ENCODE data around the gene ELF2. TPM values are rescaled to one million over a fixed set of nuclear protein-coding genes. Genes with fewer than 3 reads are reported as not detected.
"Not testable (repeated sequence)": the region's sequence is repeated elsewhere in the genome, so short reads cannot be mapped to it uniquely, and the experiment has no call there.

ELF2 gene
- total RNA-seq, 2 donors from 2014 or later, result 39.7 to 46.2 TPM

DNA sequence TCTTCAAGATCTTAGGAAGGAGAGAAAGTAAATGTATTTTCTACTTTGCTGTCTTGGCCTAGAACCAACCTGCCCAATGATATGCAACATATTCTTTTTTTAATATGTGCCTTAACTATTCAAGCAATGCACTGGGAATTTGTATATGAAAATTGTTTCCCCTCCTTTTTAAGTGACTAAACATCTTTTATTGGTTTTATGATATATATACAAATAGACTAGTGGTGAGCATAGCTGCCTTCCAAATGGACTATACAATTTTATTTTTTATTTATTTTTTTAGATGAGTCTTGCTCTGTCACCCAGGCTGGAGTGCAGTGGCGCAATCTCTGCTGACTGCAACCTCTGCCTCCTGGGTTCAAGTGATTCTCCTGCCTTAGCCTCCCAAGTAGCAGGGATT is 151.2 kb downstream of the ELF2 start:
- Mint-ChIP-seq H3K27ac (no peak overlapping the region), H3K4me3 (no peak overlapping the region), H3K36me3 (no peaks in the 10 kb centered on the region), H3K27me3 (no peaks in the 10 kb centered on the region), H3K9me3 (no peaks in the 10 kb centered on the region), H3K4me1 (ENCODE audit: low read depth in 2 of 2) (peaks cover 3 to 6% of the 10 kb centered on the region in 2 donors)
- ATAC-seq (no peak), DNase-seq (ENCODE audit: low spot score) (no peak)

DNA sequence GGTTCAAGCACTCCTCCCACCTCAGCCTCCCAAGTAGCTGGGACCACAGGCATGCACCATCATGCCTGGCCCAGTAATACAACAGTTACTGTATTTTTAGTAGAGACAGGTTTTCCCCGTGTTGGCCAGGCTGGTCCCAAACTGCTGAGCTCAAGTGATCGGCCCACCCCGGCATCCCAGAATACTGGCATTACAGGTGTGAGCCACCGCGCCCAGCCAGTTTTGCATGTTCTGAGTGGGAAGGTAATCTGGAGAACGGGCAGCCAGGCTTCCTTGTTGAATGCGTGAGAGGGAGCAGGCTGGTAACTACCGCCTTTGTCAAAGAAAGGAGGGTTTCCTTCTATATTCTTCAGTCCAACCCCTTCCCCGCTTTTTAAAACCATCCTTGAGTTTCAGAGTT is 152.3 kb downstream of the ELF2 start:
- Mint-ChIP-seq H3K9me3 (no peaks in the 10 kb centered on the region), H3K4me3 (no peak overlapping the region), H3K36me3 (no peaks in the 10 kb centered on the region), H3K27me3 (no peaks in the 10 kb centered on the region), H3K27ac (no peak overlapping the region), H3K4me1 (ENCODE audit: low read depth in 2 of 2) (peaks cover 0 to 5% of the 10 kb centered on the region in 2 donors)
- no peak for ATAC-seq
- DNase-seq (ENCODE audit: low spot score), result no peak

DNA sequence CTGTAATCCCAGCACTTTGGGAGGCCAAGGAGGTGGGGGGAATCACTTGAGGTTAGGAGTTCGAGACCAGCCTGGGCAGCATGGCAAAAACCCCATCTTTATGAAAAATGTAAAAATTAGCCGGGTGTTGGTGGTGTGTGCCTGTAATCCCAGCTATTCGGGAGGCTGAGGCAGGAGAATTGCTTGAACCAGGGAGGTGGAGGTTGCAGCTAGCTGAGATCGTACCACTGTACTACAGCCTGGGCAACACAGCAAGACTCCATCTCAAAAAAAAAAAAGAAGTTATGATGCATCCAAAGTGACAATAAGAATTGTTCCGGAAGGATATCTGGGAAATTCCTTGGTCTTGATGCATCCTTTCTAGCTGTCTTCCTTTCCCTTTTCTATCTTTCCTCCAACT is 154.2 kb downstream of the ELF2 start:
- H3K36me3 Mint-ChIP-seq, result no peaks in the 10 kb centered on the region
- H3K4me3 Mint-ChIP-seq, result no peak overlapping the region
- peaks cover 5 to 10% of the 10 kb centered on the region in 2 donors for H3K4me1 Mint-ChIP-seq (ENCODE audit: low read depth in 2 of 2)
- DNase-seq (ENCODE audit: low spot score) (no peak), ATAC-seq (no peak)
- no peaks in the 10 kb centered on the region for H3K27me3 Mint-ChIP-seq
- no peak overlapping the region for H3K27ac Mint-ChIP-seq
- H3K9me3 Mint-ChIP-seq, result no peaks in the 10 kb centered on the region

DNA sequence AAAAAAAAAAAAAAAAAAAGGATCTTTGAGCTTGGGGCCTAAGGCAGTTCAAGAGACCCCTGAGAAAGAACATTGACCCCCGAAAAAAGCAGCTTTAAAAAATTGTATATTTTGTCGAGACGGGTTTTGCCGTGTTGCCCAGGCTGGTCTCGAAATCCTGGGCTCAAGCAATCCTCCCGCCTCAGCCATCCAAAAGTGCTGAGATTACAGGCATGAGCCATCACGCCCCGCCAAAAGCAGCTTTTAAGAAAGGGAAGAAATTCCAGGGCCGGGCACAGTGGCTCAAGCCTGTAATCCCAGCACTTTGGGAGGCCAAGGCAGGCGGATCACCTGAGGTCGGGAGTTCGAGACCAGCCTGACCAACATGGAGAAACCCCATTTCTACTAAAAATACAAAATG is 155.9 kb downstream of the ELF2 start:
- H3K4me1 Mint-ChIP-seq (ENCODE audit: low read depth in 2 of 2), result peaks cover 5 to 12% of the 10 kb centered on the region in 2 donors
- not testable (repeated sequence) for H3K36me3 Mint-ChIP-seq; H3K27me3 Mint-ChIP-seq; ATAC-seq; H3K27ac Mint-ChIP-seq; DNase-seq (ENCODE audit: low spot score); H3K4me3 Mint-ChIP-seq; H3K9me3 Mint-ChIP-seq

DNA sequence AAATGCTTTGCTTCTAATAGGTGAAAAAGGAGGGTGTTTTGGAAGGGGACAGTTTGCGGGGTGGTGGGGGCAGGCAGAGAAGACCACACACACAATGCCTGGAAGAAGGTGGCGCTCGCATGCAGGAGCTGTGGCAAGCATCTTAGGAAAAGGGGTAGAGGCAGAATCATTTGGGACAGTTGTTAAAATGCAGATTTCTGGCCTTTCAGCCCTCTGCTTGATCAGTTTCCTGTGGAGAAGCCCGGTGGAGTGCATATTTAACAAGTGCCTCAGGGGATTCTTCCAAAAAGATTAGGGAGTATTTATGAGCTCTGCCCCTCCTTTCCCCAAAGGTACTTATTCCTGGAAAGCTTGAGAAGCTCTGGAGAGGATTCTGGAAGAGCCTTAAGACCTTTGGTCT is 156.6 kb downstream of the ELF2 start:
- H3K9me3 Mint-ChIP-seq, result no peaks in the 10 kb centered on the region
- no peak overlapping the region for H3K27ac Mint-ChIP-seq
- no peaks in the 10 kb centered on the region for H3K36me3 Mint-ChIP-seq
- H3K4me3 Mint-ChIP-seq, result no peak overlapping the region
- H3K27me3 Mint-ChIP-seq, result no peaks in the 10 kb centered on the region
- H3K4me1 Mint-ChIP-seq (ENCODE audit: low read depth in 2 of 2), result peaks cover 5 to 12% of the 10 kb centered on the region in 2 donors
- DNase-seq (ENCODE audit: low spot score) (no peak), ATAC-seq (no peak)

DNA sequence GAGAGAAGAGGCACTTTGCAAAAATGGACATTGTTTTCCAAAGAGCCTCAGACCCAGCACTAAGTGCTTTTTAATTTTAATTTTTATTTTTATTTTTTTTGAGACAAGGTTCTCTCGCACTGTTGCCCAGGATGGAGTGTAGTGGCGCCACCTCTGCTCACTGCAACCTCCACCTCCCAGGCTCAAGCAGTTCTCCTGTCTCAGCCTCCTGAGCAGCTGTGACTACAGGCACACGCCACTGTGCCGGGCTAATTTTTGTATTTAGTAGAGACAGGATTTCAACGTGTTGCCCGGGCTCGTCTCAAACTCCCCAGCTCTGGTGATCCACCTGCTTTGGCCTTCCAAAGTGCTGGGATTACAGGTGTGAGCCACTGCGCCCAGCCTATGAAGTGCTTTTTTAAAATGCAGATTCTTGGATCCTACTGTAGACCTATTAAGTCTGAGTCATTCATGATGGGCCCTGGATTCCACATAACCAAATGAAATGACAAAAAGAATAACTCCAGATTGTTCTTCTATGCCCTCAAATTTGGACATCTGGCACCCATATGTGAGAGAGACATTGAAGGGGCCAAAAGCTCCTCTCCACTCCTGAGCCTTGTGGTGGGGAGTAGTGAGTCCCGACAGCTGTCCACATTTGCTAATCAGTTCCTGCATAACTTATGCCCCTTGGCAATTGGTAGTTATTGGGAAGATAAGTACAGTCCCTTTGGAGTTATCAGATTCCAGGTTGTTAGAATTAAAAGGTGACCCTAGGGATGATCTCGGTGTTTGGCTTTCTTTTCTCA is 157.9 kb downstream of the ELF2 start:
- ATAC-seq (no peak), DNase-seq (ENCODE audit: low spot score) (no peak)
- no peaks in the 10 kb centered on the region for H3K9me3 Mint-ChIP-seq
- no peak overlapping the region for H3K4me3 Mint-ChIP-seq
- H3K36me3 Mint-ChIP-seq, result no peaks in the 10 kb centered on the region
- H3K4me1 Mint-ChIP-seq (ENCODE audit: low read depth in 2 of 2), result peaks cover 18 to 21% of the 10 kb centered on the region in 2 donors
- H3K27ac Mint-ChIP-seq, result no peak overlapping the region
- H3K27me3 Mint-ChIP-seq, result no peaks in the 10 kb centered on the region

DNA sequence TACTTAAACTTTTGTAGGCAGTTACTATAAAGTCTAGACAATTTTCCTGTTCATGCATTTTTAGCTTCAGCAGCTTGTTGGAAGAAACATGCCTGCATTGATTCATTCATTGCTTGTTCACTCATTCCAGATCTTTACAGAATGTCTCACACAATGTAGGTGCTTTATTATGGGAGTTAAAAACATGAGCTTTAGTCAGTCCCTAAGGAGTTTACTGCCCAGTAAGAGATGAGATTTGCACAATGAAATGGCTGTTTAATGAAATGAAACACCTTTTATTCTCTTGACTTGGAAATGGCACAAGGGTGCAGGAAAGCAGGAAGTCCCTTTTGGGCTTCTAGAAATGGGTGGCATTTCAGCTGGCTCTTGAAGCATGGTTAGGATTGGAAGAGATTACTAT is 158.5 kb downstream of the ELF2 start:
- Mint-ChIP-seq H3K4me3 (no peak overlapping the region), H3K27me3 (no peaks in the 10 kb centered on the region), H3K27ac (no peak overlapping the region), H3K9me3 (no peaks in the 10 kb centered on the region), H3K4me1 (ENCODE audit: low read depth in 2 of 2) (peaks cover 21 to 23% of the 10 kb centered on the region in 2 donors), H3K36me3 (no peaks in the 10 kb centered on the region)
- DNase-seq (ENCODE audit: low spot score) (no peak), ATAC-seq (no peak)

DNA sequence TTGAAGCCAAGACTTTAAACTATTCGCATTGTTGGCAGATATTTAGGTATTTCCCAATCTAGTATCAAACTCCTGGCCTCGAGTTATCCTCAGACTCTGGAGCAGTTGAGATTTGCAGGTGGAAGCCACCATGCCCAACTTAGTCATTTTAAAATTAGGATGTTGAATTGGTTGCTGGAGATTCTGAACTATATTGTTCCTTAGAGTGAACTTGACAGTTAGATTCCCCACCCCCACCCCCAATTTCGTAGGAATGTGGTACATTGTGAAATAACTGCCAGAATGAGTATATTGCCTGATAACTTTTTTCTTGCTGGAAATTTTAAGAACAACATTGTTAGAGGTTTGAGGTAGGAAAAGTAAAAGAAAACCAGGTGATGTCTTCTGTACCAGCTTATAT is 159.2 kb downstream of the ELF2 start:
- Mint-ChIP-seq H3K27me3 (no peaks in the 10 kb centered on the region), H3K9me3 (no peaks in the 10 kb centered on the region), H3K4me3 (peak overlapping the region; percentile 43), H3K27ac (no peak overlapping the region), H3K36me3 (no peaks in the 10 kb centered on the region), H3K4me1 (ENCODE audit: low read depth in 2 of 2) (peaks cover 21 to 23% of the 10 kb centered on the region in 2 donors)
- ATAC-seq (no peak), DNase-seq (ENCODE audit: low spot score) (no peak)

DNA sequence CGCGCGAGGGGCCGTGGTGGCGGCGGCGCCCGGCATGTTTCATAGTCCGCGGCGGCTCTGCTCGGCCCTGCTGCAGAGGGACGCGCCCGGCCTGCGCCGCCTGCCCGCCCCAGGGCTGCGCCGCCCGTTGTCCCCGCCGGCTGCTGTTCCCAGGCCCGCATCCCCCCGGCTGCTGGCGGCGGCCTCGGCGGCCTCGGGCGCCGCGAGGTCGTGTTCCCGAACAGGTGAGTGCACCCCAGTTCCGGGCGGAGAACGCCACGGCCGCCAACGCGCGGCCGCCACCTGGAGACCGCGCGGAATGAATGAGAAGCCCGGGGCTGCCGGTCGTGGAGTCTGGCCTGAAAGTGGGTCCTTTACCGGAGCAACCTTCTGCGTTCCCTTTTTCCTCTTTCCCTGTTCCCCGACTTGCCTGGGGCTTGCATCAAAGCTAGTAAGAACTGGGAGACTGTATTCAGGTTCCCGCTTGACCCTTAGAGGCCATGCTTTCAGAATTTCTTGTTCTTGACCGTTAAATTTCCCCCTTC is 161.0 kb downstream of the ELF2 start:
- Mint-ChIP-seq H3K36me3 (no peaks in the 10 kb centered on the region), H3K9me3 (no peaks in the 10 kb centered on the region), H3K27ac (peak overlapping the region; percentile 74 to 81), H3K4me3 (peak overlapping the region; percentile 85), H3K27me3 (no peaks in the 10 kb centered on the region), H3K4me1 (ENCODE audit: low read depth in 2 of 2) (peaks cover 19 to 23% of the 10 kb centered on the region in 2 donors)
- ATAC-seq (peak in 1 of 2 donors; percentile 47), DNase-seq (ENCODE audit: low spot score) (no peak)

DNA sequence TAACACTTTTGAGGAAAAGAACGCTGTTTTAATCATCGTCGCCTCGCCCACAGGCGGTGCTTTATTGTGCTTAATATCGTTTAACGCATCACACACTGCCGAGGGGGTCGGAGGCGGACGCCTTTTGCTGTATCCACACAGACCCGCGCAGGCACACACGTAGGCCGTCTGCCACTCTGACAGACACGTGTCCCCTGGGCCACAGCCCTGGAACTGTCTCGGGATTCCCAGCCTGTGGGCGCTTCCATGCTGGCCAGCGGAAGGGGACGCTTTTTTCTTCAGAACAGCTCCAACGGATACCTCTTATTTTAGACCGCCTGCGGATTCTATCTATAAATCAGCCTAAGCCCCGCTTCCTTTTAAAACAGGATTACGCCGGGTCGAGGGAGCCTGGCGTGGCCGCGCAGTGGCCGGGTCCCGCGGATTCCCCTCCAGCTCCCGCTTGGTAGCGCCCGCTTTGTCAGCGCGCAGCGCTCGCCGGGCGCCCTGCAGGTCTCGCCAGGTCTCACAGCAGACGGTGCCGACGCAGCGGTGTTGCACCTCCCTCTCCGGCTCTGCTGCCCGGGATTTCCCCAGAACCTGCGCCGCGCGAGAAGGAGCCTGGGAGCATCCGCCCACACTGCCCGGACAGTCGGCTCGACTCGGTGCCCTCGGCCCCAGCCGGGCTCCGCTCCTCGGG is 161.6 kb downstream of the ELF2 start, which contains the start of gene NOCT:
Gene NOCT (plus strand): TSS at position 513 of the 679 bp plus-strand sequence. CDS start 201 bp downstream, outside the sequence.
- no peaks in the 10 kb centered on the region for H3K9me3 Mint-ChIP-seq
- H3K4me1 Mint-ChIP-seq (ENCODE audit: low read depth in 2 of 2), result peaks cover 19 to 23% of the 10 kb centered on the region in 2 donors
- DNase-seq (ENCODE audit: low spot score) (peak; percentile 97), ATAC-seq (peak; percentile 97 to 98)
- H3K27me3 Mint-ChIP-seq, result no peaks in the 10 kb centered on the region
- H3K36me3 Mint-ChIP-seq, result no peaks in the 10 kb centered on the region
- H3K27ac Mint-ChIP-seq, result peak within 1 kb of the TSS; percentile 74 to 94
- H3K4me3 Mint-ChIP-seq, result peak within 1 kb of the TSS; percentile 85

DNA sequence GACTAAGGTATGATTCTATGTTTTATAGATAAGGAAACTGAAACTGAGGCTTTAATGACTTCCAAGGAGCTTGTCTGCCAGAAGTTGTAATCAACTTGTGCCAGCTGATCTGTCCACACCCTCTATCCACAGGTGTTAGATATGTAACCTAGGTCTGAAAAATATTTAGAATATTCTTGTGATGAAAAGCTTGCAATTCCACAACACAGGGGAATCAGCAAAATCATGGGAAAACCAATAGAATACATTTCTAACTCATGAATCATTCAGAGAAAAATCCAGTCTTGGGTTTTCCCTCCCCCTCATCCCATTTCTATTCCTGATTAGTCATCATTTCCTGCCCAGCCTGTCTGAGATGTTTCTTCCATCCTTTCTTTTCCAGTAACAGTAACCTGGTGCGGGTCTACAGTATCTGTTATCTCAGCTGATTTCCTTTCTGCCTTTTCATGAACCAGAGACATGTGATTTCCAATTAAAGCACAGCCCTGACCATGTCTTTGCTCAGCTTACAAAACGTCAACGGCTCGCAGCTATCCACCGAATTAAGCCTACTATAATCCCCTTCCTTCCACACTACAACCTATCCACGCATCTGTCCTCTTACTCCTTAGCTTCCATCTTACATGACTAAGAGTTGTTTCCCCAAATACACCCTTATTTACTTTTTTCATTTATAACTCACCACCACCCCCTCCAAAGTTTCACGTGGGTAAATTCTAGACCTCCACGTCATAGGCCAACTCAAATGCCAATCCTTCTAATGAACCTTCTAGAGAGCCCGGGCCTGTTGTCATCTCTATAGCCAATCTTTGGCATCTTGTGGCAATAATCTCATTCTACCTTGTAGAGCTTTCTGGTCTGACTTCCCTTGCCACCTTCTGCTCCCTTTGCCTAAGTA is 162.4 kb downstream of the ELF2 start:
- H3K27me3 Mint-ChIP-seq, result no peaks in the 10 kb centered on the region
- H3K27ac Mint-ChIP-seq, result peak overlapping the region; percentile 74 to 94
- no peak for DNase-seq (ENCODE audit: low spot score)
- no peak for ATAC-seq
- H3K36me3 Mint-ChIP-seq, result no peaks in the 10 kb centered on the region
- peaks cover 16 to 23% of the 10 kb centered on the region in 2 donors for H3K4me1 Mint-ChIP-seq (ENCODE audit: low read depth in 2 of 2)
- H3K9me3 Mint-ChIP-seq, result no peaks in the 10 kb centered on the region
- H3K4me3 Mint-ChIP-seq, result peak overlapping the region; percentile 62

DNA sequence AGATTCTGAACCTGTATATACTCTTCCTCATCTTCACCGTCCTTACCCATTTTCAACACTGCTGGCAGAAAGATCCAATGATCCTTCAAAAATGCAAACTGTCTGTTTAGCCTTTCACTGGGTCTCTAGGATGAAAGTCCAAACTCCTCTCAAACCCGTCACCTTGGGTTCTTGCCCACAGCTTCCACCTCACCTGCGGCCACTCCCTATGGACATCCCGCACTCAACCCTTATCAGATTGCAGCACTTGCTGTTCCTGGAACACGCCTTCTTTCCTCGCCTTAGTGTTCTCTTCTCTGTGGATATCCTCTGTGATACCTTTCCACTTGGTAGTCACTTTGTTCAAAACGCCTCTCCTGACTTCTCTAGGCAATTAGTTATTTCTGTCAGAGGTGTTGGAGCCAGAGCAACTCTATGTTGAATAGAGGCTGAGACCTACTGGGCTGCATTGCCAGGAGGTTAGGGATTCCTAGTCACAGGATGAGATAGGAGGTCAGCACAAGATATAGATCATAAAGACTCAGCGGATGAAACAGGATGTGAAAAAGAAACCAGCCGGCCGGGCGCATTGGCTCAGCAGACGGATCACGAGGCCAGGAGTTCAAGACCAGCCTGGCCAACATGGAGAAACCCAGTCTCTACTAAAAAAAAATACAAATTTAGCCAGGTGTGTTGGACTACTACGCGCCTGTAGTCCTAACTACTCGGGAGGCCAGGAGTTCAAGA is 165.6 kb downstream of the ELF2 start:
- no peak overlapping the region for H3K4me3 Mint-ChIP-seq
- H3K27ac Mint-ChIP-seq, result peak overlapping the region in 1 of 2 donors; percentile 14
- no peaks in the 10 kb centered on the region for H3K9me3 Mint-ChIP-seq
- DNase-seq (ENCODE audit: low spot score) (no peak), ATAC-seq (no peak)
- H3K36me3 Mint-ChIP-seq, result no peaks in the 10 kb centered on the region
- no peaks in the 10 kb centered on the region for H3K27me3 Mint-ChIP-seq
- peaks cover 10 to 18% of the 10 kb centered on the region in 2 donors for H3K4me1 Mint-ChIP-seq (ENCODE audit: low read depth in 2 of 2)

DNA sequence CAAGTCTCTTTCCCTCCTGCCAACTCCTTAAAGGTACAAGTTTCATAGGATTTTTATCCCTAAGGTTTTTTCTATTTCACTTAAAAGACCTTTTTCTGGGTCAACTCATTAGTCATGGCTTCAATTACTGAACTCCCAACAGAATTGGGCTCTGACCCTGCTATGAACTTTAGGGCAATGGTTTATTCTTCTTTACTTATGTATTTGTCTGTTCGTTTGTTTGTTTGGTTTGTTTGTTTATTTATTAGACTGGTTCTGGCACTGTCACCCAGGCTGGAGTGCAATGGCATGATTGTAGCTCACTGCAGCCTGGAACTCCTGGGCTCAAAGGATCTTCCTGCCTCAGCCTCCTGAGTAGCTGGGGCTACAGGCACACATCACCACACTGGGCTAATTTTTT is 167.3 kb downstream of the ELF2 start:
- Mint-ChIP-seq H3K4me1 (ENCODE audit: low read depth in 2 of 2) (peaks cover 3 to 11% of the 10 kb centered on the region in 2 donors), H3K36me3 (no peaks in the 10 kb centered on the region), H3K27me3 (no peaks in the 10 kb centered on the region), H3K9me3 (no peaks in the 10 kb centered on the region), H3K27ac (no peak overlapping the region), H3K4me3 (no peak overlapping the region)
- no peak for ATAC-seq
- DNase-seq (ENCODE audit: low spot score), result no peak

Data from natural killer cell treated with Interleukin-12 subunit alpha and Interleukin-12 subunit beta and Interleukin-15 and Interleukin-18, amount 100 ng/mL, for 72 hours (primary cell).